ENCODE results near the gene ACHE.

- TF ChIP-seq SALL2 (CRISPR knock-in tag; IDR thresholded peaks at IDR 0.05) (no peak), ZNF235 (CRISPR knock-in tag; IDR thresholded peaks at IDR 0.05; ENCODE audit: borderline replicate concordance) (no peak), YEATS4 (CRISPR knock-in tag; IDR thresholded peaks at IDR 0.05; ENCODE audit: borderline replicate concordance) (no peak), CTCF (CRISPR knock-in tag; IDR thresholded peaks at IDR 0.05) (no peak), ARNT2 (CRISPR knock-in tag; IDR thresholded peaks at IDR 0.05; ENCODE audit: low read depth) (no peak), POLR2AphosphoS5 (IDR thresholded peaks at IDR 0.05; ENCODE audit: low read depth, low read length) (no peak), HHEX (CRISPR knock-in tag; IDR thresholded peaks at IDR 0.05) (no peak)
Observed at GRCh38 chr7:100908512-100908911, 12.8 kb upstream of the ACHE start.

Data from HepG2 (cell line).